Mucosa of rectum (tissue), 2 donors: ENCODE measurements around the gene ARHGAP15.

Source experiments
- H3K27ac ChIP-seq, 2 donors: one replicate each; pipeline ENCODE4 v1.7.0; 2013; ENCODE audit warnings: inconsistent platforms in 2 of 2, low read depth in 2 of 2, low read length in 2 of 2
- H3K27me3 ChIP-seq, 2 donors: one replicate each; pipeline ENCODE4 v1.7.0; 2013; ENCODE audit warnings: low read length in 2 of 2; ENCODE audit not compliant: control insufficient read depth in 2 of 2, insufficient read depth in 2 of 2
- H3K36me3 ChIP-seq, 2 donors: one replicate each; pipeline ENCODE4 v1.7.0; 2013; ENCODE audit warnings: low read length in 2 of 2; ENCODE audit not compliant: control insufficient read depth in 2 of 2, insufficient read depth in 2 of 2
- H3K4me1 ChIP-seq, 2 donors: one replicate each; pipeline ENCODE4 v1.7.0; 2013; ENCODE audit warnings: low read length in 2 of 2, mild to moderate bottlenecking in 1 of 2; ENCODE audit not compliant: control insufficient read depth in 2 of 2, insufficient read depth in 2 of 2
- H3K4me3 ChIP-seq, 2 donors: one replicate each; pipeline ENCODE4 v1.7.0; 2013; ENCODE audit warnings: low read length in 2 of 2
- H3K9ac ChIP-seq, 2 donors: one replicate each; pipeline ENCODE4 v1.7.0; 2013; ENCODE audit warnings: low read length in 2 of 2, low read depth in 1 of 2, mild to moderate bottlenecking in 1 of 2
- H3K9me3 ChIP-seq, 2 donors: one replicate each; pipeline ENCODE4 v1.7.0; 2013; ENCODE audit warnings: low read length in 2 of 2; ENCODE audit not compliant: control insufficient read depth in 2 of 2
- donor health status: healthy.
- donor health status: Normal muscosa, but diverticular disease.

ARHGAP15 gene

GRCh38 chr2:143691121-143691520 lies 561.9 kb downstream of the ARHGAP15 start:
- Histone ChIP-seq H3K27me3 (no peaks in the 10 kb centered on the region), H3K4me1 (no peaks in the 10 kb centered on the region), H3K9me3 (no peaks in the 10 kb centered on the region), H3K4me3 (no peak overlapping the region), H3K9ac (no peak overlapping the region), H3K27ac (no peak overlapping the region), H3K36me3 (no peaks in the 10 kb centered on the region)

- no peak overlapping the region for H3K4me3 ChIP-seq
- no peaks in the 10 kb centered on the region for H3K9me3 ChIP-seq
- no peak overlapping the region for H3K9ac ChIP-seq
- H3K36me3 ChIP-seq, result no peaks in the 10 kb centered on the region
- no peaks in the 10 kb centered on the region for H3K4me1 ChIP-seq
- no peaks in the 10 kb centered on the region for H3K27me3 ChIP-seq
- H3K27ac ChIP-seq, result no peak overlapping the region
Observed at GRCh38 chr2:143692162-143692561, 562.9 kb downstream of the ARHGAP15 start.

- Histone ChIP-seq H3K9ac (no peak overlapping the region), H3K9me3 (no peaks in the 10 kb centered on the region), H3K36me3 (no peaks in the 10 kb centered on the region), H3K27me3 (no peaks in the 10 kb centered on the region), H3K27ac (no peak overlapping the region), H3K4me3 (no peak overlapping the region), H3K4me1 (no peaks in the 10 kb centered on the region)
Observed at GRCh38 chr2:143692967-143693366, 563.7 kb downstream of the ARHGAP15 start.

- Histone ChIP-seq H3K9me3 (no peaks in the 10 kb centered on the region), H3K27ac (no peak overlapping the region), H3K4me1 (no peaks in the 10 kb centered on the region), H3K4me3 (no peak overlapping the region), H3K9ac (no peak overlapping the region), H3K36me3 (no peaks in the 10 kb centered on the region), H3K27me3 (no peaks in the 10 kb centered on the region)
Observed at GRCh38 chr2:143694335-143694734, 565.1 kb downstream of the ARHGAP15 start.

- Histone ChIP-seq H3K36me3 (no peaks in the 10 kb centered on the region), H3K4me3 (no peak overlapping the region), H3K4me1 (no peaks in the 10 kb centered on the region), H3K27ac (no peak overlapping the region), H3K9me3 (no peaks in the 10 kb centered on the region), H3K9ac (no peak overlapping the region), H3K27me3 (no peaks in the 10 kb centered on the region)
Observed at GRCh38 chr2:143696651-143697050, 567.4 kb downstream of the ARHGAP15 start.

GRCh38 chr2:143697744-143698143 lies 568.5 kb downstream of the ARHGAP15 start:
- H3K4me1 ChIP-seq, result no peaks in the 10 kb centered on the region
- H3K27me3 ChIP-seq, result no peaks in the 10 kb centered on the region
- H3K36me3 ChIP-seq, result no peaks in the 10 kb centered on the region
- H3K27ac ChIP-seq, result no peak overlapping the region
- no peaks in the 10 kb centered on the region for H3K9me3 ChIP-seq
- H3K4me3 ChIP-seq, result no peak overlapping the region
- H3K9ac ChIP-seq, result no peak overlapping the region

GRCh38 chr2:143698352-143698751 lies 569.1 kb downstream of the ARHGAP15 start:
- no peak overlapping the region for H3K27ac ChIP-seq
- no peak overlapping the region for H3K4me3 ChIP-seq
- H3K9me3 ChIP-seq, result no peaks in the 10 kb centered on the region
- H3K9ac ChIP-seq, result no peak overlapping the region
- H3K36me3 ChIP-seq, result no peaks in the 10 kb centered on the region
- H3K4me1 ChIP-seq, result no peaks in the 10 kb centered on the region
- H3K27me3 ChIP-seq, result no peaks in the 10 kb centered on the region

GRCh38 chr2:143698888-143699570 lies 569.8 kb downstream of the ARHGAP15 start:
- Histone ChIP-seq H3K27me3 (no peaks in the 10 kb centered on the region), H3K9me3 (no peaks in the 10 kb centered on the region), H3K27ac (no peak overlapping the region), H3K36me3 (no peaks in the 10 kb centered on the region), H3K4me1 (no peaks in the 10 kb centered on the region), H3K4me3 (no peak overlapping the region), H3K9ac (no peak overlapping the region)

GRCh38 chr2:143700865-143701264 lies 571.6 kb downstream of the ARHGAP15 start:
- no peaks in the 10 kb centered on the region for H3K27me3 ChIP-seq
- no peak overlapping the region for H3K27ac ChIP-seq
- H3K9ac ChIP-seq, result no peak overlapping the region
- no peak overlapping the region for H3K4me3 ChIP-seq
- no peaks in the 10 kb centered on the region for H3K36me3 ChIP-seq
- H3K4me1 ChIP-seq, result no peaks in the 10 kb centered on the region
- H3K9me3 ChIP-seq, result no peaks in the 10 kb centered on the region

- no peaks in the 10 kb centered on the region for H3K9me3 ChIP-seq
- no peaks in the 10 kb centered on the region for H3K36me3 ChIP-seq
- H3K4me3 ChIP-seq, result no peak overlapping the region
- no peak overlapping the region for H3K9ac ChIP-seq
- H3K4me1 ChIP-seq, result no peaks in the 10 kb centered on the region
- H3K27ac ChIP-seq, result no peak overlapping the region
- no peaks in the 10 kb centered on the region for H3K27me3 ChIP-seq
Observed at GRCh38 chr2:143701785-143702184, 572.6 kb downstream of the ARHGAP15 start.

- no peaks in the 10 kb centered on the region for H3K36me3 ChIP-seq
- H3K9ac ChIP-seq, result no peak overlapping the region
- H3K9me3 ChIP-seq, result no peaks in the 10 kb centered on the region
- H3K4me3 ChIP-seq, result no peak overlapping the region
- H3K27ac ChIP-seq, result no peak overlapping the region
- no peaks in the 10 kb centered on the region for H3K27me3 ChIP-seq
- H3K4me1 ChIP-seq, result no peaks in the 10 kb centered on the region
Observed at GRCh38 chr2:143702931-143703330, 573.7 kb downstream of the ARHGAP15 start.
